ENCODE data around the gene ARL6IP4.

GRCh38 chr12:122959566-122960192 is 20.8 kb upstream of the ARL6IP4 start:
- TF ChIP-seq CTCF (IDR thresholded peaks at IDR 0.05) (no peak), POLR2AphosphoS5 (IDR thresholded peaks at IDR 0.05; ENCODE audit: insufficient read depth in 1 of 2, low read depth in 1 of 2) (no peak), POLR2A (IDR thresholded peaks at IDR 0.05) (no peak)
